Measurements from ENCODE around the gene ELP2.

The ELP2 gene

GRCh38 chr18:36212301-36213171 is 82.8 kb downstream of the ELP2 start:
- DNase-seq (ENCODE audit: extremely low read depth, insufficient read length) = no peak
- no peak overlapping the region for H3K4me3 ChIP-seq (replicated peaks; ENCODE audit: low read depth, low read length)
- H3K27me3 ChIP-seq (replicated peaks; ENCODE audit: control insufficient read depth, insufficient read depth, low read length) = no peaks in the 10 kb centered on the region
- TF ChIP-seq CTCF (IDR thresholded peaks at IDR 0.05; ENCODE audit: insufficient read depth, low read length, poor library complexity, severe bottlenecking) = no peak
- no peaks in the 10 kb centered on the region; the same call in 1 of the 2 replicates for H3K36me3 ChIP-seq (ENCODE audit: control insufficient read depth, insufficient read depth, low read length)

- H3K36me3 ChIP-seq (ENCODE audit: control insufficient read depth, insufficient read depth, low read length) = no peaks in the 10 kb centered on the region; the same call in 1 of the 2 replicates
- H3K4me3 ChIP-seq (replicated peaks; ENCODE audit: low read depth, low read length) = no peak overlapping the region
- no peaks in the 10 kb centered on the region for H3K27me3 ChIP-seq (replicated peaks; ENCODE audit: control insufficient read depth, insufficient read depth, low read length)
- no peak for TF ChIP-seq CTCF (IDR thresholded peaks at IDR 0.05; ENCODE audit: insufficient read depth, low read length, poor library complexity, severe bottlenecking)
- no peak for DNase-seq (ENCODE audit: extremely low read depth, insufficient read length)
Measured at GRCh38 chr18:36214811-36215210, 85.1 kb downstream of the ELP2 start.

GRCh38 chr18:36215577-36215976 is 85.9 kb downstream of the ELP2 start:
- no peak overlapping the region for H3K4me3 ChIP-seq (replicated peaks; ENCODE audit: low read depth, low read length)
- no peaks in the 10 kb centered on the region; the same call in 1 of the 2 replicates for H3K36me3 ChIP-seq (ENCODE audit: control insufficient read depth, insufficient read depth, low read length)
- H3K27me3 ChIP-seq (replicated peaks; ENCODE audit: control insufficient read depth, insufficient read depth, low read length) = no peaks in the 10 kb centered on the region
- TF ChIP-seq CTCF (IDR thresholded peaks at IDR 0.05; ENCODE audit: insufficient read depth, low read length, poor library complexity, severe bottlenecking) = no peak
- DNase-seq (ENCODE audit: extremely low read depth, insufficient read length) = no peak

- H3K27me3 ChIP-seq (replicated peaks; ENCODE audit: control insufficient read depth, insufficient read depth, low read length) = no peaks in the 10 kb centered on the region
- no peak overlapping the region for H3K4me3 ChIP-seq (replicated peaks; ENCODE audit: low read depth, low read length)
- TF ChIP-seq CTCF (IDR thresholded peaks at IDR 0.05; ENCODE audit: insufficient read depth, low read length, poor library complexity, severe bottlenecking) = no peak
- no peak for DNase-seq (ENCODE audit: extremely low read depth, insufficient read length)
- no peaks in the 10 kb centered on the region; the same call in 1 of the 2 replicates for H3K36me3 ChIP-seq (ENCODE audit: control insufficient read depth, insufficient read depth, low read length)
Measured at GRCh38 chr18:36217348-36217747, 87.6 kb downstream of the ELP2 start.

GRCh38 chr18:36229188-36229587 is 99.5 kb downstream of the ELP2 start:
- Histone ChIP-seq H3K27me3 (replicated peaks; ENCODE audit: control insufficient read depth, insufficient read depth, low read length) (no peaks in the 10 kb centered on the region), H3K4me3 (replicated peaks; ENCODE audit: low read depth, low read length) (no peak overlapping the region), H3K36me3 (ENCODE audit: control insufficient read depth, insufficient read depth, low read length) (no peaks in the 10 kb centered on the region)
- no peak for DNase-seq (ENCODE audit: extremely low read depth, insufficient read length)
- no peak for TF ChIP-seq CTCF (IDR thresholded peaks at IDR 0.05; ENCODE audit: insufficient read depth, low read length, poor library complexity, severe bottlenecking)
